ENCODE results near the gene CCDC24. TPM values are rescaled to one million over a fixed set of nuclear protein-coding genes. Genes with fewer than 3 reads are reported as not detected.

CCDC24 gene
- total RNA-seq, 4 donors from 2014 or later: 3.1 to 10.6 (median 7.0) TPM; not detected in 1

DNA sequence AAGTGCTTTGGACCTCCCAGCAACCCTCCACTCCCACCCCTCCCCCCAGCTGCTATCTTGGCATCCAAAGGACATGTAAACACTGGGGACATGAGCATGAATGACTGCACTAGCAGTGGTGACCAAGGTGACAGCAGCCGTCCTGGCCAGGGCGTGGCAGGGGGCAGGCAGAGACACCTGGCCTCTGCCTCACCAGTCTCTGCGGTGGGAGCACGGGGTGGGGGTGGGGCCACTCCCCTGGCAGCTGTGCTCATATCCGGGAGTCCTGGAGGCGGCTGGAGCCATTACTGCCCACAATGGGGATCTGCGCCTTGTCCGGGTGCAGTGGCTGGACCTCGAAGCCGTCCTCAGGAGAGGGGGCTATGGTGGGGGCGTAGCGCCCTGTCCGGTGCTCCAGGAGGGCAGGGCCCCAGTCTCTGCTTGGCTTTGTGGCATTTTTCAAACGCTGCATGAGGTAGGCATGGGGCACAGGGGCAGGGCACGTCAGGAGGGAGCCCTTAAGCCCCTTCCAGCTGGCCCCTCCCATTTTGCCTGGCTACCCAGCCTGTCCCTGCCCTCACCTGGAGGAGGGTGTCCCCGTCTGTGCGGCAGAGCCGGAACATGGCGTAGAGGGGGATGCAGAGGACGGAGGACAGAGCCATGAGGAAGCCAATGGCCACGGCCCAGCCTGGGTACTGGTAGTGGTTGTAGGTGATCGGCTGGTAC is 6.0 kb downstream of the CCDC24 start:
- intact Hi-C loops (cut with DNase I; ENCODE audit: low total_unique reads): no loop called here
- no peaks in the 10 kb centered on the region for H3K9me3 ChIP-seq
- H3K36me3 ChIP-seq: no peaks in the 10 kb centered on the region
- H3K27me3 ChIP-seq: no peaks in the 10 kb centered on the region
- TF ChIP-seq, protein P1, sequence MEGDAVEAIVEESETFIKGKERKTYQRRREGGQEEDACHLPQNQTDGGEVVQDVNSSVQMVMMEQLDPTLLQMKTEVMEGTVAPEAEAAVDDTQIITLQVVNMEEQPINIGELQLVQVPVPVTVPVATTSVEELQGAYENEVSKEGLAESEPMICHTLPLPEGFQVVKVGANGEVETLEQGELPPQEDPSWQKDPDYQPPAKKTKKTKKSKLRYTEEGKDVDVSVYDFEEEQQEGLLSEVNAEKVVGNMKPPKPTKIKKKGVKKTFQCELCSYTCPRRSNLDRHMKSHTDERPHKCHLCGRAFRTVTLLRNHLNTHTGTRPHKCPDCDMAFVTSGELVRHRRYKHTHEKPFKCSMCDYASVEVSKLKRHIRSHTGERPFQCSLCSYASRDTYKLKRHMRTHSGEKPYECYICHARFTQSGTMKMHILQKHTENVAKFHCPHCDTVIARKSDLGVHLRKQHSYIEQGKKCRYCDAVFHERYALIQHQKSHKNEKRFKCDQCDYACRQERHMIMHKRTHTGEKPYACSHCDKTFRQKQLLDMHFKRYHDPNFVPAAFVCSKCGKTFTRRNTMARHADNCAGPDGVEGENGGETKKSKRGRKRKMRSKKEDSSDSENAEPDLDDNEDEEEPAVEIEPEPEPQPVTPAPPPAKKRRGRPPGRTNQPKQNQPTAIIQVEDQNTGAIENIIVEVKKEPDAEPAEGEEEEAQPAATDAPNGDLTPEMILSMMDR (IDR thresholded peaks at IDR 0.05): no peak
- no peak for TF ChIP-seq POLR2A (IDR thresholded peaks at IDR 0.05)
- DNase-seq: no peak
- H3K27ac ChIP-seq: peak overlapping the region in 1 of 2 donors; percentile 16
- no peak overlapping the region for H3K4me3 ChIP-seq
- no peaks in the 10 kb centered on the region for H3K4me1 ChIP-seq

DNA sequence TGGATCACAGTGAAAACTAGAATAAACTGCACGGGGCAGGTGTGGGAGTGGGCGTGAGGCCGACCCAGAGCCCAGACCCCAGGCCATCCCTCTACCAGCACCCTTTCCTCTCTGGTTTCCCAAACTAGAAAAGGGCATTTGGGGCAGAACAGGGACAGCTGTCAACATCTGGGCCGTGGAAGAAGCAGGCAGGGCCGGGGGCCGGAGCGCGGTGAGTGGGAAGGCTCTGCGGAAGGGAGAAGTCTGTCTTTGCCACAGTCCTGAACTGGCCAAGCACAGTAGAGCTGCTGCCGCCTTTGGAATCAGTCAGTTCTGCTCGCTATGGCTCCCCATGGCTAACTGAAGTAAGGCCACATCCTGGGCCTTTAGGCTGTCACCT is 6.6 kb downstream of the CCDC24 start:
- H3K36me3 ChIP-seq: no peaks in the 10 kb centered on the region
- H3K27ac ChIP-seq: no peak overlapping the region
- no peak overlapping the region for H3K4me3 ChIP-seq
- intact Hi-C loops (cut with DNase I; ENCODE audit: low total_unique reads): no loop called here
- no peaks in the 10 kb centered on the region for H3K9me3 ChIP-seq
- TF ChIP-seq, protein P1 (IDR thresholded peaks at IDR 0.05): no peak
- TF ChIP-seq POLR2A (IDR thresholded peaks at IDR 0.05): no peak
- H3K27me3 ChIP-seq: no peaks in the 10 kb centered on the region
- DNase-seq: no peak
- H3K4me1 ChIP-seq: no peaks in the 10 kb centered on the region

DNA sequence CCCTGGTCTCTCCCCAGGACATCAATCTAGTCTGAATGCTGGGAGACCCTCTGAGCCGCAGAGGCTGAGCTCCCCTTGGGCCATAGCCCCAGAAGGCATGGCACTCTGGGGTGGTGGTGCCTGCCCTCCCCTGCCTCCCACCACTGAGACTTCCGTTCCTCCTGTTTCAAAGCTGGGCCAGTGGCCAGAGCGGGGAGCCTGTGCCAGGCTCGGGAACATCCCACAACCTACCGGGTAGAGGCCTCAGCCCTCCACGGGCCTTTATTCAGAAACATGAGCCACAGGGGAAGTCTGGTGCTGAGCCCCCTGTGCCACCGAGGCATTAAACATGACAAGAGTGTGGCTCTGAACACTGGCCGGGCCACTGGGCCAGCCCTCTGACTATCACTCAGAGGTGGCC is 8.1 kb downstream of the CCDC24 start:
- no peaks in the 10 kb centered on the region for H3K9me3 ChIP-seq
- no peak for DNase-seq
- no peaks in the 10 kb centered on the region for H3K27me3 ChIP-seq
- intact Hi-C loops (cut with DNase I; ENCODE audit: low total_unique reads): no loop called here
- no peaks in the 10 kb centered on the region for H3K4me1 ChIP-seq
- no peak overlapping the region for H3K27ac ChIP-seq
- H3K36me3 ChIP-seq: no peaks in the 10 kb centered on the region
- no peak for TF ChIP-seq POLR2A (IDR thresholded peaks at IDR 0.05)
- TF ChIP-seq, protein P1 (IDR thresholded peaks at IDR 0.05): no peak
- H3K4me3 ChIP-seq: no peak overlapping the region

DNA sequence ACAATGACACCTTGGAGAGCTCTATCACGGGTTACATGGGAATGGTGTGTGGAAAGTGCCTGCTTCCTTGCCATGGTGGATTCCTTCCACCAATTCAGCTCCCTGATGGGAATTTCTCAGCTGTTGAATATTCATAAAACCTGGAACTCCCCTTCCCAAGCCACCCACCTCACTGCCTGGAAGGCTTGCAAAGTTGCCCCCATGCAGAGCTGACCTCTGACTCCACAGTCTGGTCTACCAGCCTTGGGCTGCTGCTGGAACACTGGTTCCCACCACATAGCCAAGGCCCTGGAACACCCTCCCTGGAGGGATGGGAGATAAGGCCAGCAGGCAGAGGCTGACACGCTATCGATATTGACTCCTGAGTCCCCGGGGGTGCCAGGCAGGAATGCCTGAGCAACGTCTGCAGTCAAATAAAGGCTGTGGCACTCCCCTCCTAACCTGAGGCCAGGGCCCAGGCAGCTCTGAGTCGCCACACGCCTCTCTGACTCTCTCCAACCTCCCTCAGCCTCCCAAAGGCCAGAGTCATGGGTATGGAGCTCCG is 8.8 kb downstream of the CCDC24 start:
- no peak for TF ChIP-seq POLR2A (IDR thresholded peaks at IDR 0.05)
- TF ChIP-seq, protein P1 (IDR thresholded peaks at IDR 0.05): no peak
- no peaks in the 10 kb centered on the region for H3K36me3 ChIP-seq
- no peaks in the 10 kb centered on the region for H3K27me3 ChIP-seq

DNA sequence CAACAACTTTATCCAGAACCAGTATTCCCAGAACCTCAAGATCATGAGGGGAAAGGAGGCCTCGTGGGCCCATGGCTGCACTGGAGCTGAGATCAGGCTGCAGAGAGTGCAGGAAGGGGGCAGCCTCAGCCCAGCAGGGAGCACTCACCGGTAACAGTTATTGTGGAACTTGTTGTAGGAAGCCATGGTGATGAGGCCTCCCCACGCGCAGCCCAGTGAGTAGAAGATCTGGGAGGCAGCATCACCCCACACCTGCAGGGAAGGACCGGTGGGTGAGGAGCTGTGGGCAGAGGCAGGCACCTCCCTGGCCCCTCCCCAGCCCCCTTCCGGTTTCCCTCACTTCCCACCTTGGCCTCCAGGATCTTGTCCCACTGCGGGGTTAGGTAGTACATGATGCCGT is 10.8 kb downstream of the CCDC24 start:
- Histone ChIP-seq H3K27ac (no peak overlapping the region), H3K4me1 (no peaks in the 10 kb centered on the region), H3K9me3 (no peaks in the 10 kb centered on the region), H3K4me3 (no peak overlapping the region), H3K27me3 (no peaks in the 10 kb centered on the region), H3K36me3 (no peaks in the 10 kb centered on the region)
- DNase-seq: no peak
- intact Hi-C loops (cut with DNase I; ENCODE audit: low total_unique reads): no loop called here
- TF ChIP-seq, protein P1 (IDR thresholded peaks at IDR 0.05): no peak
- TF ChIP-seq POLR2A (IDR thresholded peaks at IDR 0.05): no peak

More for the DNA sequence above, 8.8 kb downstream of the CCDC24 start:
- H3K4me3 ChIP-seq: no peak overlapping the region
- H3K9me3 ChIP-seq: no peaks in the 10 kb centered on the region
- H3K4me1 ChIP-seq: no peaks in the 10 kb centered on the region
- H3K27ac ChIP-seq: no peak overlapping the region
- no peak for DNase-seq
- intact Hi-C loops (cut with DNase I; ENCODE audit: low total_unique reads): no loop called here
